NCI-H2171 (cell line): ENCODE data around the gene NECAP2.
"Not testable (repeated sequence)": the region's sequence is repeated elsewhere in the genome, so short reads cannot be mapped to it uniquely, and the experiment has no call there.

Experiments used
- DNase-seq: peaks from one replicate; lab custom pipeline; 2025; lab: John Stamatoyannopoulos, UW

NECAP2 gene

DNA sequence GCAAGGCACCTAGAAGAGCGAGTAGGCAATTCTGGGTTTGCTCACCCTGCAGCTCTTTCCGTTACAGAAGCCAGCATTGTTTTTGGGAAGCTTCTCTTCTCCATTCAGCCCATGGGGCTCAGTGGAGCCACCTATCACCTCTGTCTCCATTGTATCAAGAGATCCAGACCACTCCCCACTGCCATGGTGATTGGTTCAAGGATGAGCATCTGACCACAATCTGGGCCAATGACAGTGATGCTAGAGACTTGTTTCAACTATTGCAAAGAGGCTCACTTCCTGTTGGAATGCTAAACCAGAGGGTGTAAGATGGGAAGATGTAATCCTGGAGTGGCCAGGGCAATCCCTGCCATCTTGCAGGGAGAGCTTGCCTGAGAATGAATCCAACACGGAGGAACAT is 9.9 kb upstream of the NECAP2 start:
- no peak for DNase-seq

DNA sequence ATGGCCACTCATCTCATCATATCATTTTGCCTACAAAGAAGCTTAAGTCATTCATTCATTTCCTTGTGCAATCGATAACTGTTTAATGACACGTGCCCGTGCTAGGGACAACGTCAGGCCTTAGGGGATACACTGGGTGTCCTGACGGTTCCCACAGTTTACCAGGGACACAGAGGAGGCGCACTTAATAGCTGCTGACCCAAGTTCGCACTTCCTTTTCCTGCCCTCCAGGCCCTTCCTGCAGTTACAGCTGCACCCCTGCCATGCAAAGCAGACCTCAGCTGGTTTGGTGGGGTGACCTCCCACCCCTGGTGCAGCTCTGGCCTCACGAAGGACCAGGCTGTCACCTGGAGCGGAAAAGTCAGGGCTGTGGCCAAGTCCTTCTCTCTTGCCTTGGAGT is 7.5 kb upstream of the NECAP2 start:
- no peak for DNase-seq

DNA sequence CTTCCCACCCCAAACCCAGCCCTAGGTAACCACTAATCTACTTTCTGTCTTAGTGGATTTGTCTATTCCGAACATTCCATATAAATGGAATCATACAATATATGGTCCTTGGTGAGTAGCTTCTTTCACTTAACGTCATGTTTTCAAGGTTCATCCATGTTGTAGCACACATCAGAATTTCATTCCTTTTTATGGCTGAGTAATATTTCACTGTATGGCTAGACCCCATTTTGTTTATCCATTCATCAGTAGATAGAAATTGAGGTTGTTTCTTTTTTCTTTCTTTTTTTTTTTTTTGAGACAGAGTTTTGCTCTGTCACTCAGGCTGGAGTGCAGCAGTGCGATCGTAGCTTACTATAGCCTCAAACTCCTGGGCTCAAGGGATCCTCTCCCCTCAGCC is 6.5 kb upstream of the NECAP2 start:
- DNase-seq = no peak

DNA sequence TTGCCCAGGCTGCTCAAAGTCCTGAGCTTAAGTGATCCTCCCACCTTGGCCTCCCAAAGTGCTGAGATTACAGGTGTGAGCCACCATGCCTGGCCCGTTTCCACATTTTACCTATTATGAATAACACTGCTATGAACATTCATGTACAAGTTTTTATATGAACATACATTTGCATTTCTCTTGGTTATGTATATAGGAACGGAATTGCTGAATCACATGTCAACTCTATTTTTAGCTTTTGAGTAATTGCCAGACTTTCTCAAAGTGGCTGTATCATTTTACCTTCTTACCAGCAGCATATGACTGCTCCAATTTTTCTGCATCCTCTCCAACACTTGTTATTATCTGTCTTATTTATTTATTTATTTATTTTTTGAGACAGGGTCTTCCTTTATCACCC is 6.0 kb upstream of the NECAP2 start:
- no peak for DNase-seq

DNA sequence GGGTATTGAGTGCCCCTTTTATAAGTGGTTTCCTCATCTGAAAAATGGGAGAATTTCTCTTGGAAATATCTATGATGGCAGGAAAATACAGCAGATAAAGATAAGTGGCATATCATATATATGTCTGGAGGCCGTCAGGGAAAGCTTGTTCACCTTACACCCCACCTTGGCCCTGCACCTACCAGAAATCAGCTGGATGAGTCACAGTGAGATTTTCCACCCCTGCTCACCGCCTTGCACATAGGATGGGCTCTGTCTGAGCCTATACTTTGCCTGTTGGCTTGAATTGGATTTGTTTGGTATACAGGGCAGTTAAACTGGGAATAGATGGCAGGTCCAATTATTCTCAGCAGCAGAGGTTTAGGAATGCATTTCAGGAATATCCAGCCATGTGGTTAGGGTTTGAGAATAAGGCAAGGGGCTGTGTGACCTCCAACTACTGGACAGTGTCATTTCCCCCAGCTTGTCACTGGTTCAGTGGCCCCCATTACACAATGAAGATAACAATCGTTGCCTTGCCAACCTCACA is 3.5 kb upstream of the NECAP2 start, which contains the start of gene SPATA21:
SPATA21 (minus strand) TSS at position 479 of the 529 bp plus-strand sequence. CDS start 6,053 bp downstream, outside the sequence.
- no peak for DNase-seq

DNA sequence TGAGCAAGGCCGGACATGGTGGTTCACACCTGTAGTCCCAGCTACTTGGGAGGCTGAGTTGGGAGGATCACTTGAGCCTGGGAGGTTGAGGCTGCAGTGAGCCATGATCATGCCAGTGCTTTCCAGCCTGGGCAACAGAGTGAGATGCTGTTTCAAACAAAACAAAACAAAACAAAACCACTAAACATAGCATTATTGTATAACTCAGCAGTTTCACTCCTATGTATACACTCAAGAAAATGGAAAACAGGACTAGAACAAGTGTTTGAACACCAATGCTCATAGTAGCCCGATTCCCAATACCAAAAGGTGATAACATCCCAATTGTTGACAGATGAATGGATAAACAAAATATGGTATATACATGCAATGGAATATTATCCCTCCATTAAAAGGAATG is 2.0 kb upstream of the NECAP2 start:
- DNase-seq = no peak

DNA sequence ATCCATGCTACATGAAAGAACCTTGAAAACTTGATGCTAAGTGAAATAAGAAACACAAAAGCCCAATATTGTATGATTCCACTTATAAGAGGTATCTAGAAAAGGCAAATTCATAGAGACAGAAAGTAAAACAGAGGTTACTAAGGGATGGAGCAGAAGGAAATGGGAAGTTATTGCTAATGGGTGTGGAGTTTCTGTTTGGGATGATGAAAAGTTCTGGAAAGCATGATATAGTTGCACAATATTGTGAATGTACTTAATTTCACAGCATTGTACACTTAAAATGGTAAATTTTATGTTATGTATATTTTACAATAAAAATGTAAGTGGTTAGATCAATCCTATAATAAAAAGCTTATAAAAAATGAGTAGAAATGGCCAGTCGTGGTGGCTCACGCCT is 1.6 kb upstream of the NECAP2 start:
- DNase-seq = no peak

DNA sequence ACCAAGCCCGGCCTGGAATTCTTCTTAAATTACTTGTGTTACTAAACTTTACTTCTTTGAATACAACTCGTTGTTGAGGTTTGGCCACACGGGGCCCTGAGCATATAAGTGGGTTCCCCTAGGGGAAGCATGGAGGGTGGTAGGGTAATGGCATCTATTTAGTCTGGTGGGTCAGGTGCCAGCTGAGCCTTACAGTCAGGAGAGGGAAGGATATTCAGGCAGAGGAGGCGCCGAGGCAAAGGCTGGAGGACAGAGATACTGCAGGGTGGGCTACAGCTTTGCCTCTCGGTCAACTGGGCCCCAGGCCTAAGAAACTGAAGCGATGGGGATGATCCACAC is 424 bp upstream of the NECAP2 start:
- no peak for DNase-seq

DNA sequence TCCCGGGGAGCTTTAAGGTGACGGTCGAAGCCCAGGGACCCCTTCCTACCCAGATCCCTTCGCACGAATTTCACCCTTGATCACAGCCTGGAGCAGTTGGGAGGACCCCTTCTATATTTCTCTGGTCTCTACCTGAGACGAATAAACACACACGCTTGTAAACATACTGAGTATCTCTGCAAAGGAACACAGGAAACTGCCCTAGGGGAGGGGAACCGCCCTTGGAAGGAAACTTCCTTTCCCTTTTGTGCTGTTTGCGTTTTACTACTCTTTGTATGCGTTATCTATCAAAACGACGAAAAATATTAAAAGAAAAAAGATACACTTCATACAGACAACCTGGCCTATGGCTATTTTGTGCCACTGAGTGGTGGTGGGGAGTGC is 750 bp downstream of the NECAP2 start:
- DNase-seq = no peak

DNA sequence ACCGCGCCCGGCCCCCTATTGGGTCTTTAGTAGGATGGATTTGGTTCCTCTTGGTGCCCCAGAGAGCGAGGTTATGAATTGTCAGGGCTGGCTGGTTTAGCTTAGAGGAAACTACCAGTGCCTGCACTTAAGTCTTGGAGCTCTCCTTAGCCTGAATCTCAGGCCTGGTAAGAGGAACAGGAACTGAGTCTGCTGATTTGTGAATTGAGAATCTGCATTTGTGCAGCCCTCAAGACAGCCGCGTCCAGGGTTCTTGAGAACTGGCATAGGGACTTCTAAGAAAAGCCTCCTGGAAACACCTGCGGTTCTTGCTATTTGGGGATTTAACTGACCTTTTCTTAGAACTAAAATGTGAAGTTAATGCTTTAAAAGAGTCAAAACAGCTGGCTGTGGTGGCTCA is 1.7 kb downstream of the NECAP2 start:
- DNase-seq = no peak

DNA sequence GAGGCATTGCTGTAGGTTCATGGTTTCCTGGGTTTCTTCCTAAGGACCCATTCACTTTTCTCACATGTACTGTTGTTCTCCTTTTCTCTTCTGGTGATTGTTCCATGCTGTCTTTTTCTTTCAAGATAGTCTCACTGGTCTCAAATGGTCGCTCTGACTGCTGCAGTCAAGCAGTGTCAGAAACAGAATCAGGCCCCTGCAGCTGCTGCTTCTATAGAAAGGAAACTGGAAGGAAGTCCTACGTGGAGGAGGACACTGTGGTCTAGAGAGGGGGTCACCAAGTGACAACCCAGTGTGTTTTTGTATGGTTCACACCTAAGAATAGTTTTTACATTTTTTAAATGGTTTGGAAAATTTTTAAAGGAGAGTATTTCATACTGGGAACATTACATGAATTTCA is 2.4 kb downstream of the NECAP2 start:
- no peak for DNase-seq

DNA sequence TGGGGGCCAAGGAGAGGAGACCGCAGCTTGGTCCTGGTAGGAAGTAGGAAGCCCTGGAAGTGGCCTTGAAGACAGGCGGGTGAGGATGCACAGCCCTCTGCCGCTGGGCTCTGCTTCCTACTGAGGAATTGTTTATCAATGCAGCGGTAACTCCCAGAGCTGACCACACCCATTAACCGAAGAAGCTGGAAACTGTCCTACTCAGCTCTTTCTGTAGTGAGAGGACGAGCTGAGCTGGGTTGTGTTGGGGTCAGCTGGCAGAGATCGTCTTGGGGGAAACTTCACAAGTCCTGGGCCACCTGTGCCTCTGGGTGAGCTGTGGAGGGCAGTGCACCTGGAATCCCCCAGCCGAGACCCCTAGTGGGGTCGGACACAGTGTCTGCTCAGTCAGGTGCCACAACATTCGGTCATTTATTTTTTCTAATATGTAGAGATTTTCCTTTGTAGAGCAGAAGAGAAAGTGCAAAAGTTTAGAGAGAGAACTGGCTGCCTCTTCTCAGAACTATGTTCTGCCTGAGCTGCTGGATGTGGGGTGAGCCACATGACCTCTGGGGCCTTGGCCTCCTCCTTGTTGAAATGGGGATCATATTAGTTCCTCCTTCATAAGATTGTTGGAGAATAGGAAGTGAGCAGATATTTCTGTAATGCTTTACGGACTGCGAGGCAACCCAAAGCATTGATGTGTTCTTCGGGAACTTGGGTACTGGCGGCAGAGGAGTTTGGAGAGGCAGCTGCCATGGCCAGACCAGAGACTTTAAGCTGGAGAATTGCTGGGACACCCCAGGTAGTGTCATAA is 3.6 kb downstream of the NECAP2 start:
- DNase-seq = no peak

DNA sequence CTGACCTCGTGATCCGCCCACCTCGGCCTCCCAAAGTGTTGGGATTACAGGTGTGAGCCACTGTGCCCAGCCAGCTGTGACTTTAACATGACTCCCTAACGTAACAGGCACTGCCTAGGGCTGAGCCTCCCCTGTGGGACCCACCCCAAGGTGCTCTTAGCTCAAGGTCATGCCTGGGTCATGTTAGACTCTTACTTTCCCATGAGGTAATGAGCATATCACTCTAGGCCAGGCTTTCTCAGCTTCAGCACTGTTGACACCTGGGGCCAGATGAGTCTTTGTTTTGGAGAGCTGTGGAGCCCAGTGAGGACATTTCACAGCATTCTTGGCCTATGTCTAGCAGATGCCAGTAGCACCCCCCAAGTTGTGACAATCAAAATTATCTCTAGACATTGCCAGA is 4.5 kb downstream of the NECAP2 start:
- no peak for DNase-seq

DNA sequence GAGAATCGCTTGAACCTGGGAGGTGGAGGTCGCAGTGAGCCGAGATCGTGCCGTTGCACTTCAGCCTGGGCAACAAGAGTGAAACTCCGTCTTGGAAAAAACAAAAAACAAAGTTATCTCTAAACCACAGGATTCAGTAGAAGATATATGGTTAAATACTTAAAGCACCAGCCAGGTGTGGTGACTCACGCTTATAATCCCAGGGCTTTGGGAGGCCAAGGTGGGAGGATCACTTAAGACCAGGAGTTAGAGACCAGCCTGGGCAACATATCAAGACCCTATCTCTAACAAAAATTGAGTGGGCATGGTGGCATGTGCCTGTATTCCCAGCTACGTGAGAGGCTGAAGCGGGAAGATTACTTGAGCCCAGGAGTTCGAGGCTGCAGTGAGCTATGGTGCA is 5.6 kb downstream of the NECAP2 start:
- no peak for DNase-seq

DNA sequence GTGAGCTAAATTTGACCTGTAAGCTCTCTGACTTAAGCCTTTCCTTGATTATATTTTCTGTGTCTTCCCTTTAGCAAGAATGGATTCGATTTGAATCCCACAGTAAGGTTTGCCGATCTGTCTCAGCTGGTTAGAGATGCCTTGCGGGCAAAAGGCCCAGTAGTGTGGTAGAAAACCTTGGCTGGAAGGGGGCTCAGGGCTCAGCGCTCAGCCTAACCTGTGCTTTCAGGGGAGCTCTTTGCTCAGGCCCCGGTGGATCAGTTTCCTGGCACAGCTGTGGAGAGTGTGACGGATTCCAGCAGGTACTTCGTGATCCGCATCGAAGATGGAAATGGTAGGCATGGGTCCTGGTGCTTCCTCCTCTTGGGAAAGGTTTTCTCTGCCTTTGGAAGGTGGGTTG is 7.1 kb downstream of the NECAP2 start:
- DNase-seq = no peak

DNA sequence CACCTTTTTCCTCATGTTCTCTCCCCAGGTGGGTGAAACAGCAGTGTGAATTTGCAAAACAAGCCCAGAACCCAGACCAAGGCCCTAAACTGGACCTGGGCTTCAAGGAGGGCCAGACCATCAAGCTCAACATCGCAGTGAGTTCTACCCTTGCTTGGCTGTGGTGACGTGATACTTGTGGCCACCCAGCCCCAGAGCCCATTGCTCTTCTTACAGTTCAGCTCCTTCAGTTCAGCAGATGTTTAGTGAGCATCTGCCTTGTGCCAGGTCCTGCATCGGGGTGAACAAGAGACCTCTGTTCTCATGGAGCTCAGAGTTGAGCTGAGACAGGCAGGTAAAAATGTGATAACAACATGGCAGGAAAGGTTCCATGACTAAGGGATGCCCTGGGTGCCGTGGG is 8.5 kb downstream of the NECAP2 start:
- DNase-seq = no peak

DNA sequence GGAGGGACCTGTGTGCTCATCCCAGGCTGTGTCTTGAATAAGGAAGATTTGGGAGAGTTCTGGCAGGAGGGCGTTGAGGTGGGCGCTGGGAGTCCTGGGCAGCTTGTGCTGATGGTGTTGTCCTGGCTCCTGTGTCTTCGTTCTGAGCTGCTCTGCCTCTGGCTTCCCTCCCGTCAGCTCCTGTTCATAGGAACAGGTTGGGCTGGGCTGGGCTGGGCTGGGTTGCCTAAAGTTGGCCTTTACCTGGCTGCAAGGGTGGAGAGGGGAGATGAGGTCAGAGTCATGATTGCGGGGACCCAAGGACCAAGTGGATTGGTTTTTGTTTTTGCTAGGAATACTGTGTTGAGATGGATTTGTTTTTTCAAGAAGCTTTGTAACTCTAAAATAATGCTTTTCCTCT is 9.1 kb downstream of the NECAP2 start:
- DNase-seq = no peak

DNA sequence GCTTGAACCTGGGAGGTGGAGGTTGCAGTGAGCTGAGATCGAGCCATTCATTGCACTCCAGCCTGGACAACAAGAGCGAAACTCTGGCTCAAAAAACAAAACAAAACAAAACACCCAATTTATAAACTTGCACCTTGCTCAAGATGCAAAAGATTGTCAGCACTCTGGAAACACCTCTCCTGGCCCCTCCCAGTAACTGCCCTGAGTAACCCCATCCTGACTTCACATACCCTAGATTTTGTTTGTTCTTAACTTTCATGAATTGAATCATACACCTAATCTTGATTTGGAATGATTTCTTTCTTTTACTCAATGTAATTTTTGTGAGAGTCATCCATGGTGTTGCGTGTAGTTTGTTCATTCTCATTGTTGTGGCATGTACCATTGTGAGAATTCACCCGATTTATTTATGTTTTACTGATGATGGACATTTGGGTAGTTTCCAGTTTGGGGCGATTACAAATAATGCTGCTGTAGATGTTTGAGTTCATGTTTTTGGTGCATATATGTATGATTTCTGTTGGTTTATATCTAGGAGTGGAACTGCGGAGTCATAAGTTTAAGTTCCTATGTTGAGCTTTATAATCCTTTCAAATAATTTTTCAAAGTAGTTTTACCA is 10.4 kb downstream of the NECAP2 start:
- no peak for DNase-seq

DNA sequence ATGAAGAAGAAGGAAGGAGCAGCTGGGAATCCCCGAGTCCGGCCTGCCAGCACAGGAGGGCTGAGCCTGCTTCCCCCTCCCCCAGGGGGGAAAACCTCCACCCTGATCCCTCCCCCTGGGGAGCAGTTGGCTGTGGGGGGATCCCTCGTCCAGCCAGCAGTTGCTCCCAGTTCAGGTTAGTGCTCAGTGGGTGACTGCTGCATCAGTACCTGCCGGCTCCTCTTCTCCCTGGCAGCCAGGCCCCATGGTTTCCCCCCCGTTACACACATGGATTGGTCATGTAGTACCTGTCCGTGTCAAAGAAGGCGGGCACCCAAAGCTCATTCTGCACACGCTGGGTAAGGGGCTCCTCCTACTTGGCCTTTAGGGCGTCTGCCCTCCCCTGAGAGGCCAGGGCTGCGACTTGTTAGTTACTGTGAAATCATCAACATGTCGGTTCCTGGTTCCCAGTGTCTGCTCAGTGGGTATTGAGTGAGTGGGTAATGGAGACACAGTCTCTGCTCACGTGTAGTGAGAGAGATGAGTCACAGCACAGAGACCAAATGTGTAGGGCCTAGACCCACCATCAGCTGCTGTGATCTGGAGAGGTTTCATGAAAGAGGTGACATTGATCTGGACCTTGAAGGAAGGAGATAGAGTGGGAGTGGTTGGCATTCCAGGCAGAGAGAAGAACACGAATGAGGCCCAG is 11.5 kb downstream of the NECAP2 start:
- no peak for DNase-seq

DNA sequence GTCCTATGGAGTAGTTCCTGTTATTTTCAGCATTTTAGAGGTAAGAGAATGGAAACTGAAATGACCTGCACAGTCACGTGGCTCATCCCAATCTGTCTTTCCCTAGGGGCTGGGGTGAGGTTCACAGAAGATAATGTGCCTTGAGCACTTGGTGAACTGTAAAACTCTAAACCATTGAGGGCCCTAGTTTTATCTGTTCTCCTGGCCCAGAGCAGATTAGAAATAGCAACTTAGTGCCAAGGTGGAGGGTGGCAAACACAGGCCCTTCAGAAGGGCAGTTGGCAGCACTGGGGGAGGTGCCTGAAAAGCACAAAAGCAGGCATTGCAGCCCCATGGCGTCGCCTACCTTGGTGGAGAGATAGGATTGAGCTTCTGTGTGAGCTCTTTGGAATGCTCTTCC is 14.4 kb downstream of the NECAP2 start:
- not testable (repeated sequence) for DNase-seq

DNA sequence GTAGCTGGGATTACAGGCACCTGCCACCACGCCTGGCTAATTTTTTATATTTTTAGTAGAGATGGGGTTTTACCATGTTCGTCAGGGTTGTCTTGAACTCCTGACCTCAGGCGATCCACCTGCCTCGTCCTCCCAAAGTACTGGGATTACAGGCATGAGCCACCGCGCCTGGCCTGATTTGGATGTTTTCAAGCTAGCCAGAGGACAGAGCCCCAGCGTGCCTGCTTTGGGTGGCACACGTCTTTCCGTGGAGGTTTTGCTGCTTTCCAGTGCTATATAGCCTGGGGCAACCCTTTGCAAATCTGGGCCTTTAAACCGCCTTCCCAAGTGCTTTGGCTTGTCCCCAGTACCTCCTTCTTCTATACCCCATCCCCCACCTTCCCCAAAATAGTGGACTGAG is 15.6 kb downstream of the NECAP2 start:
- not testable (repeated sequence) for DNase-seq

DNA sequence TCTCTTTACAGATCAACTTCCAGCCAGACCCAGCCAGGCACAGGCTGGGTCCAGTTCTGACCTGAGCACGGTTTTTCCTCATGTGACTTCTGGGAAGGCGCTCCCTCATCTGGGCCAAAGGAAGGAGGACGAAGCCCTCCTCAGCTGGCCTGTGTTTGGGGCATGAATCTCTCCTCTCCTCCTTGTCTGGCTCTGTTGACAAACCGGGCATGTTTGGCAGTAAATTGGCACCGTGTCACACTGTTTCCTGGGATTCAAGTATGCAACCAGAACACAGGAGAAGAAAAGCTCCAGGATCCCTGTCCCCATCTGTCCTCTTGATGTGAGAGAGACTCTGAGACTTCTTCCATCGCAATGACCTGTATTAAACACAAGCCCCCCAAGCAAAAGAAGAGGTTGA is 18.3 kb downstream of the NECAP2 start:
- DNase-seq = no peak

DNA sequence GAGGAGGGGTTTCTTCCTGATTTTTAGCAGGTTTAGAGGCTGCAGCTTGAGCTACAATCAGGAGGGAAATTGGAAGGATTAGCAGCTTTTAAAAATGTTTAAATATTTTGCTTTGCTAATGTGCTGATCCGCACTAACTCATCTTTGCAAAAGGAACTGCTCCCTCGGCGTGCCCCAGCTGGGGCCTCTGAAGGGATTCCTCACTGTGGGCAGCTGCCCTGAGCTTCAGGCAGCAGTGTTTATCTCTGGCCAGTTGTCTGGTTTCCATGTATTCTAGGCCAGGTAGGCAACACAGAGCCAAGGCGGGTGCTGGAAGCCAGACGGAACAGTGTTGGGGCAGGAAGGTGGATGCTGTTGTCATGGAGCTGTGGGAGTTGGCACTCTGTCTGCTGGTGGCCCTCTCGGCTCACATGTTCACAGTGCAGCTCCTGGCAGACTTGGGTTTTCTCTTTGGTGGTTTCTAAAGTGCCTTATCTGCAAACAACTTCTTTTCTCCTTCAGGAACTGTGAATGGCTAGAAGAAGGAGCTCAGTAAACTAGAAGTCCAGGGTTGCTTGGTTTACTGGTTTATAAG is 18.9 kb downstream of the NECAP2 start:
- DNase-seq = no peak
